Measurements from ENCODE around the gene CASP5.

The CASP5 gene

DNA sequence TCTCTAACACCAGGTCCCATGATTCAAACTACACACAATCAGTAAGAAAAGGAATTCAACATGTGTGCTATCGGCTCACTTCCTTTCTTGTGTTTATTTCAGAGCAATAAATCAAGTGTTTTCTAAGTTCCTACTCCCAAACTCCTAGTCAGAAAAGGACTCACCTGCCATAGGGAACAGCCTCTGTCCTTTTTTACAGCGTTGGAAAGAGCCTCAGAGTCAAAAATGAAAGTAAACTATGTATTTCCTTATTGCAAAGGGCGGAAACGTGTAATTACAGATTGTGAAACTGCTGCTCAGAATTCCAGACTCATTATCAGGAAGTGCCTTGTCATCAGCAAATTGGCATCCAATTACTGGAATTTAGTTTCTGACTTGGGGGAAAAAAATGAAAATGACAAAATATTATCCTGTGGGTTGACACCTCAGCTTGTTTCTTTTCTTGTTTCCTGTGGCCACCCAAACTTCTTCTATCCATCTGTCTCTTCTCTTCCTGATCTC is 54.6 kb downstream of the CASP5 start, which contains the start of gene CASP4:
Gene CASP4, minus strand, starts transcription at position 220 of the 501 bp plus-strand sequence. Its CDS starts 49 bp downstream, at position 171.
- DNase-seq (ENCODE audit: low read depth in 2 of 3, low spot score in 2 of 3), result no peak

DNA sequence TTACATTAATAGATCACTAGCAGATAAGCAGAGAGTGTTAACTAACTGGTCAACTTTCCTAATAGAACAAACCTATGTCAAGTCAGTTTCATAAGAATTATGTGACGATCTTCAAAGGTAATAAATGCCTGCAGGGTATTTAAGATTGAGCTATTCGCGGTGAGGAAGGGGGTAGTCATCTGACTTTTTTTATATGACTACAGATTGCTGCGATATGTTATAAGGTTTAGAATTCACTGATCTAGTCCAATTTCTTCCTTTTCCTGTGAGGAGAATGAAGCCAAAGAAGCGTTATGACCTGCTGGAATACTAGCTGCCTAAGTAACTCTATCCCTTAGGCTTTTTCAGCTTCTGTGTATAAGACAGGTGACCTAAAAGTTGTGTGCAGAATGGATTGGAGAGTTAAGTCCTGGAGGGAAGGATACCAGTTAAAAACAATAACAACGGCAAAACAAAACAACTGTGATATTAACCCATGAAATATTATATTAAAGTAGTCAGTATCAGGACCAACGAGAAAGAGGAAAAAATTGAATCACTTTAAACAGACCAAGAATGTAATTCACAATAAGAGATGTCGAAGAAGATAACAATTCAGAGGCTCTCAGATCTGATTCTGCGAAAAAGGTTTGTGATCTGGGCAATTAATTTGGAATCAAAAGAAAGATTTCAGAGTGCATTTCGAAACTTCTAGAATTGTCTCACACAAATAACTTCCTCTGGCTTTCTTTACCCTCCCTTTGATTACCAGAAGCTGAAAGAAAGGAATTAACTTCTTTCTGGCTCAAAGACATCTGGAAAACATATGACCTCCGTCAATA is 55.2 kb downstream of the CASP5 start:
- no peak for DNase-seq (ENCODE audit: low read depth in 2 of 3, low spot score in 2 of 3)

DNA sequence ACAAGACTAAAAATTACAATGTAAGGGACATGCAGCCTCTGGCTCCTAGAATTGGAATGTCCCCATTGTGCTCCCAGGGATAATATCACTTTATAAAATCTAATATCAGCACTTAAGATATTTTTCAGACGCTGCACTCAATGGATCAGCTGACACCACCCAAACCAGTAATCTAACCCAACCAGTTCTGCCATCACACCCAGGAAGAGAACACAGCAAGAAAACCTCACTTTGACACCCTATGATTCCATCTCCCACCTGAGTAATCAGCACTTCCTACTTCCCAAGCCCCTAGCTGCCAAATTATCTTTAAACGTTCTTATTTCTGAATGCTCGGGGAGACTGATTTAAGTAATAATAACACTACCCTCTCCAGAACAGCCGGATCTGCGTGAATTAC is 57.2 kb downstream of the CASP5 start:
- no peak for DNase-seq (ENCODE audit: low read depth in 2 of 3, low spot score in 2 of 3)

DNA sequence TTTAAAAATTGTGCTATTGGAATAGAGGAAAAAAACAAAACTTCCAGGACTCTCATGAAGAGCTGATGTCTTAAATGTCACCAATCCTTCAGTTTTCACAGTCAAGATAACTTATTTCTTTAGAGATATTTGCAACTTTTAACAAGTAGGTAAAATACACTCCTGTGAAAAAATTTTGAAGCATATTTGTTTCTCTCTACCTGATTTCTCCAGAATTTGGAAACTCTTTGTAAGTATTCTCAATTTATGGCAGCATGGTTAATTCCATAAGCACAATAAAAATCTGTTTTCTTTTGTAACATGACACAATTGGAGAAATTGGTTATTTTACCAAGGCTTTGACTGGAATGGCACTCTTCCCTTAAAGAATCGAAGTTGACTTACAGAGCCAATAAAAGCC is 58.7 kb downstream of the CASP5 start:
- no peak for DNase-seq (ENCODE audit: low read depth in 2 of 3, low spot score in 2 of 3)

DNA sequence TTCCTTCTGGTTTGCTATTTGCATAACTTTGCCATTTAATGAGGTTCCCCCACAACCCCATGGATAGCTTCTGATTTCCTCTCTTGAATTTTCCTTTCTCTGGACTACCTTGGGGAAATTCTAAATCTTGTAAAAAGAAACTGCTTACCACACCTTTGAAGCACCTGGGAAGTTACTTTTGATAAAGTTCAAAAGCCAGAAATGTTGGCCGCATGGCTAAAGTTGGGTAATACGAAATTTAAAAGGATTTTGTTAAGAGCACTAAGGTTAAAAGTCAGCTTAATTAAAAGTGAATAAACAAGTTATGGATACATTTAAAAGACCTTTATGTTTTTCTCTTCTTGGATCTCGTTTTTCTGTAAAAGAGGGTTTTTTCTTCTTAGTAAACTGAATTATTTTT is 60.1 kb downstream of the CASP5 start:
- no peak for DNase-seq (ENCODE audit: low read depth in 2 of 3, low spot score in 2 of 3)

DNA sequence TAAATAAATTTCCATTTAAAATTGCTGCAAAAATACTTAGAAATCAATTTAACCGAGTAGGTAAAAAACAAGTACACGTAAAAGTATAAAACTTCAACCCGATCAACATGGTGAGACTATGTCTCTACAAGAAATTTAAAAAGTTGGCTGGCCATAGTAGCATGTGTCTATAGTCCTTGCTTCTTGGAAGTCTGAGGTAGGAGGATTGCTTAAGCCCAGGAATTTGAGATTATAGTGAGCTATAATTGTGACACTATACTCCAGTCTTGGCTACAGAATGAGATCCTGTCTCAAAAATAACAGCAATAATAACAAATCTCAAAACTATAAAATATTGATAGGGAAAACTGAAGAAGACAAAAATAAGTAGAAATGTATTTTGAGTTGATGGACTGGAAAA is 65.7 kb downstream of the CASP5 start:
- no peak for DNase-seq (ENCODE audit: low read depth in 2 of 3, low spot score in 2 of 3)

DNA sequence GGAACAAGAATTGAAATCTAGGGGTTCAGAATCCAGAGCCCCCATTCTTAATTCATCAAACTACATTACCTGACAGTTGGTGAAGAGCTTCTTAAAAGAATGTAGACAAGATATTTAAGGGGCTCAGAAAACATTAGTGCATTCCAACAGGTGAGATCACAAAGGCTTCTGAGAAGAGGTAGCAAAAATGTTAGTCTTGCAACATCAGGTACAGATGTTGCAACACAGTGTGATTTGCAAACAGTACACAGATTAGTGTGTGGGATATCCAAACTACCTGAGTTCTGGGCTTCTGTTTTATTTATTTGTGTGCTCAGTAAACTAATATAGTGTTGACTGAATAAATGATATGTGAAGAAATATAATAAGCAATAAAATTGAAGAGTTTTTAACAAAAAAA is 66.4 kb downstream of the CASP5 start:
- DNase-seq (ENCODE audit: low read depth in 2 of 3, low spot score in 2 of 3), result no peak

DNA sequence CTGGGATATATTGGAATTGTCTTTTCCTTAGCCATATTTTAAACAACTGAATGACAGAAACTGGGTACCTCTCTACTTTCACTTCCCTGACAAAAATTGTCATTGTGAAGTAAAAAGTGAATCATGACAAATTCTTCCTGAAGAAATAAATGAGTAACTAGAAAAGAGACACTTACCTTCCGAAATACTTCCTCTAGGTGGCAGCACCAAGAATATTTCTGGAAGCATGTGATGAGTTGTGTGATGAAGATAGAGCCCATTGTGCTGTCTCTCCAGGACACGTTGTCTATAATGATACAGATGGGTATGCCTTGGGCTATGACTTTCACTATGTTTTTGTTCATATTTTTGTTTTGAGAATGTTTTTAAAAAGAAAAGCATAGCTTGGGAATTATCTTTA is 76.1 kb downstream of the CASP5 start:
- DNase-seq (ENCODE audit: low read depth in 2 of 3, low spot score in 2 of 3), result no peak

Measured in activated CD8-positive, alpha-beta memory T cell treated with anti-CD3 and anti-CD28 coated beads for 48 hours (primary cell).